Stimulated activated CD8-positive, alpha-beta memory T cell treated with anti-CD3 and anti-CD28 coated beads, Interleukin-7, amount 100 ng/mL, for 1 hour (primary cell): ENCODE data around the gene SF3A2.

Source experiments
- DNase-seq, 2 donors: peaks; one replicate each; pipeline ENCODE4 v3.0.0-alpha.2; 2020; ENCODE audit warnings: low read depth in 2 of 2

Gene SF3A2

GRCh38 chr19:2226840-2227360 is 9.7 kb upstream of the SF3A2 start:
- DNase-seq = no peak

GRCh38 chr19:2227415-2228156 is 9.0 kb upstream of the SF3A2 start:
- no peak for DNase-seq

GRCh38 chr19:2228157-2229030 is 8.2 kb upstream of the SF3A2 start:
- DNase-seq = no peak

DNA sequence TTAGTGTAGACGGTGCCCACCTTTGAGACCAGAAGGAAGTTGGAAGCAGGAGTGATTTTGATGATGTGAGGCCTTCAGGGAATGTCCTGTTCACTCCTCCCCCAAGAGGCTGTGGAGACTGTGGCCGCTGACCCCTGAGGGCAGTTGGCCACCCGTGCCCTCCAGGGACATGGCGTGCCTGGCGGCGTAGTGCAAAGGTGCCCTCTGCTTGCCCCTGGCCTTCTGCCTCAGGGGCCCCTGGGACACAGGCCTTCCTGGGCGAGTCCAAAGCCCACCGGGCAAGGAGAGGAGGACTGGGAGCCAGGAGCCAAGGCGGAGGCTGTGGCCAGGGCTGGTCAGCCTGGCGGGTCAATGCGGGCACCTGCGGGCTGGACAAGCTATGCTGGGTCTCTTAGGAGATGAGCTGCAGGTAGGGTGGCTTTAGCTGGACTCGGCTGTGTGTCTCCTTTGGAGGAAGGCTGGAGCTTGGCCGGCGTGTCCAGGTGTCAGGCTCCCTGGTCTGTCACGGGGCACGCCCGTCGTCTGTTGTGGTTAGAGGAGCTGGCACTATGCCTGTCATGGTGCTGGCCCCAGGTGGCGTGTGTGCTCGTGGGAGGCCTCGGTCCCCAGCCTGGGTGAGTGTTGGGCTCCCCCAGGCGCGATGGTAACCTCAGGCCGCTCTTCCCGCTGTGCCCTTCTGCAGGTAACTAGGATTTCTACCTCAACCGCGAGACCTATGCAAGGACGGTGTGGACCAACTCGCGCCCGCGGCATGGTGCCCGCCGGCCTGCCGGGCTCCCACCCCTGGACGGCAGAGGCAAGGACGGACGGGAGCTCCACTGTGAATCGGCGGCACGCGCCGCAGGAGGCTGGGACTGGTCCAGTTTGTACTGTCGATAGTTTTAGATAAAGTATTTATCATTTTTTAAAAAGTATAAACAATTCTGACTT is 7.3 kb upstream of the SF3A2 start:
- DNase-seq = no peak

GRCh38 chr19:2230033-2230531 is 6.5 kb upstream of the SF3A2 start:
- no peak for DNase-seq

DNA sequence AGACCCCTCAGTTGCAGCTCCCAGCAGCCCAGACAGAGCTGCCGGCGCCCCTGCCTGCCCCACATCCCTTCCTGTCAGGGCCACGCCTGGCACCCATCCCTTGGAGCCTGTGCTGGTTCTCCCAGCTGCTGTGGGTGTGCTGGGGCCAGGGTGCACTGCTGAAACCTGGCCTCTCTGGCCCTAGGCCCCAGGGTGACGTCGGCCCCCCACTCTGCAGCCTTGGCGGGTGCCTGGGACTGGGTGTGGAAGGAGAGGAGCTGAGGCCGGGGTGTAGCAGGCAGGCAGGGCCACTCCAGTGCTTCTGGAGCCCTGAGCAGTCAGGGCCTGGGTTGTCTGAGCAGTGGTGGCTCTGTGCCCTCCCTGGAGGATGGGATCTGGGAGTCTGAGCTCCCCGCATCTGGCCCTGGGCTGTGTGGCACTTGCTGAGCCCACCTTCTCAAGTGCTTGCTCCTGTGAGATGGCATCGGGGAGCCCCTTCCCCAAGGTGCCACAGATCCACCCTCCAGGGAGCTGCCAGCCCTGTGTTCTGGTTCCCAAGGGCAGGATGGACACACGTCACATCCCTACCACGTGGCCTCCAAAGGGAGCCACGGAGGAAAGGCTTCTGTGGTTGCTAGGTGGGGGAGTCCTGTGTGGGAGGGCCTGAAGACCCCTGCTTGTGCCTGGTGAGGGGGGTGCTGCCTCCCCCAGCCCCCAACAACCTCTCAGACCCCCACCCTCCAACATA is 5.7 kb upstream of the SF3A2 start:
- DNase-seq = no peak

- no peak for DNase-seq
These were observed 4.9 kb upstream of the SF3A2 start for GRCh38 chr19:2231621-2232221.

GRCh38 chr19:2232286-2233151 is 4.1 kb upstream of the SF3A2 start:
- no peak for DNase-seq

- no peak for DNase-seq
These were observed 2.9 kb upstream of the SF3A2 start for GRCh38 chr19:2233601-2234280.

GRCh38 chr19:2234996-2235380 is 1.6 kb upstream of the SF3A2 start:
- no peak for DNase-seq

GRCh38 chr19:2235381-2236063 is 1.1 kb upstream of the SF3A2 start:
- no peak for DNase-seq

- DNase-seq = no peak
These were observed 635 bp upstream of the SF3A2 start for GRCh38 chr19:2236064-2236313.

GRCh38 chr19:2237051-2237868 is 636 bp downstream of the SF3A2 start:
- DNase-seq = no peak

DNA sequence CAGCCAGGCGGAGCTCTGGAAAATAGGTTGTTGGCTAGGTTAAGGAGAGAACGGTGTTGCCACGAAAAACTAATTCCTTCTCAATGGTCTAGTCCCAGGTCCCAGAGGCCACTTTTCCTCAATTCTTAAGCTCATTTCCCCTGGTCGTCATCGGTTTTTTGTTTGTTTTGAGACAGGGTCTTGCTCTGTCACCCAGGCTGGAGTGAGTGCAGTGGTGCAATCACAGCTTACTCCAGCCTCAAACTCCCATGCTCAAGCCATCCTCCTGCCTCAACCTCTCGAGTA is 1.2 kb downstream of the SF3A2 start:
- DNase-seq = no peak

DNA sequence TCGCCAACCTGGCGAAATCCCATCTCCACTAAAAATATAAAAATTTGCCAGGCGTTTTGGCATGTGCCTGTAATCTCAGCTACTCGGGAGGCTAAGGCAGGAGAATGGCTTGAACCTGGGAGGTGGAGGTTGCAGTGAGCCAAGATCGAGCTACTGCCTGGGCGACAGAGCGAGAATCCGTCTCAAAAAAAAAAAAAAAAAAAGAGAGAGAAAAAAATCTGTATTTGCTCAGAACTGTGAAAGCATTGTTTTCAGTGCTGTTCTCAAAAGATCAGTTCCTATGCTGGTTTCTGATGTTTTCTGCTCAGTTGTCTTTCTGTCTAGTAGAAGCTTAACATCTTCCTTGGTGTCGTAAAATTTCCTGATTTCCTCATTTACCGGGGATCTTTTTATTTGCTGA is 2.5 kb downstream of the SF3A2 start:
- DNase-seq = no peak

DNA sequence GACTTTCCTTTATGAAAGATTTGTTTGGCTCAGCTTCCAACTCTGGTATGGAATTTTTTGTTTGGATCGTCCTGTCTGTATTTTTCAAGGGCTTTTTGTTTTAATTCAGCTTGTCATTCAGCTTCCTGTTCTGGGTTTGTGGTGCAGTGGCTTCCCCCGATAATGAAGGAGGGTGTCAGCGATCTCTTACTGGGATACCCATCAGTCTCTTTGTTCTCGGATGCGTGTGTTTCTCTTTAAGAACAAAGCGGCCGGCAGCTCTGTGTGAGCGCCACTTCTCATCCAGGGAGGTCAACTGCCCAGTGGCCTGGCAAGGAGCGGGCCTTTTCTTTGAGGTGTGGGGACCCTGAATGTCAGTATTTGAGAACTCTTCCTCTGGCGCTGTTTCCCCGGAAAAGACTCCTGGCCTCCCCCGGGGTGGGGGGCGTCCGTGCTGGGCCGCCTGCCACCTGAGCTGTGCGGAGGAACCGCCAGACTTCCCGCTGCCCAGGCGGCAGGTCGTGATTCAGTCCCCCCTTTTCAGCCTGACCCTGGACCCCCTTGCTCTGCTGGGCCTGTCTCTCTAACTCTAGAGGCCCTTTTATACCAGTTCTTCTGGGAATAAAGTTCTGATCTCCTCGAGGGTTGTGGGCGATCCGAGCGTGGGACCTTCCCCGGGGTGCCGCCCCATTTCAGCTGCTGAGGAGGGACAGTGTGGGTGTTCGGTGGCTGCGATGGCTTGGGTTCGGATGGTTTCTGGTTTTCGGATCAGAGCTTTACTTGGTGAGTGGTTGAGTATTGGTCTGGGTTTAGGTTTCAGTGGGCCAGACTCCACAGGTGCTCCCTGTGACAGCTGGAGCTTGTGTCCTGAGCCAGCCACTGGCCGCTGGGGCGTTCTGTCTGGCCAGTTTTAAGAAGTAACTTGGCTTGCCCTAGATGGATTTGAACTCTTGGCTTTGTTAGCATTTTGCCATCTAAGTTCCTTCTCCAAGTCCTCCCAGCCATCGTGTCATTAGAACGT is 3.4 kb downstream of the SF3A2 start:
- DNase-seq = no peak
